Mesothelial cell of epicardium (in vitro differentiated cells): Measurements from ENCODE around the gene PKD1L1. TPM values are rescaled to one million over a fixed set of nuclear protein-coding genes. Genes with fewer than 3 reads are reported as not detected.
A peak's percentile ranks its signal among the peaks of the same experiment; 100 is the strongest.

Experiments
- DNase-seq, 2 experiments: peaks; one replicate each; pipeline ENCODE4 v3.0.0; 2021; ENCODE audit warnings: low spot score in 2 of 2; ENCODE audit not compliant: unreplicated experiment in 2 of 2
- H3K27ac Mint-ChIP-seq: 2 replicates; pipeline ENCODE4 v1.8.0; 2021; ENCODE audit warnings: mixed read lengths
- H3K27me3 Mint-ChIP-seq: 2 replicates; pipeline ENCODE4 v1.8.0; 2021; ENCODE audit warnings: low read depth, mixed read lengths
- H3K36me3 Mint-ChIP-seq: 2 replicates; pipeline ENCODE4 v1.8.0; 2021; ENCODE audit warnings: mixed read lengths
- H3K4me1 Mint-ChIP-seq: 2 replicates; pipeline ENCODE4 v1.8.0; 2021; ENCODE audit warnings: mixed read lengths
- H3K4me3 Mint-ChIP-seq: 2 replicates; pipeline ENCODE4 v1.8.0; 2021; ENCODE audit warnings: mild to moderate bottlenecking, moderate library complexity, mixed read lengths
- H3K9me3 Mint-ChIP-seq: 2 replicates; pipeline ENCODE4 v1.8.0; 2021; ENCODE audit warnings: mixed read lengths
- total RNA-seq: library from RNA; stranded (reverse); gene quantifications from 3 replicates; pipeline ENCODE4 v1.2.1, GENCODE V29; 2021
- TF ChIP-seq, protein P1 (sequence below): fragments of 200-600 bp; sonication (generic); IDR thresholded peaks from one replicate; pipeline ENCODE4 v1.5.0; 2021; ENCODE audit warnings: antibody characterized with exemption; ENCODE audit not compliant: unreplicated experiment

Gene PKD1L1
- total RNA-seq, 1 donor from 2014 or later = 0.36 TPM

- Mint-ChIP-seq H3K27ac (no peak overlapping the region), H3K36me3 (no peaks in the 10 kb centered on the region), H3K4me1 (peaks cover 33% of the 10 kb centered on the region), H3K9me3 (no peaks in the 10 kb centered on the region), H3K4me3 (no peak overlapping the region), H3K27me3 (no peaks in the 10 kb centered on the region)
- TF ChIP-seq, protein P1, sequence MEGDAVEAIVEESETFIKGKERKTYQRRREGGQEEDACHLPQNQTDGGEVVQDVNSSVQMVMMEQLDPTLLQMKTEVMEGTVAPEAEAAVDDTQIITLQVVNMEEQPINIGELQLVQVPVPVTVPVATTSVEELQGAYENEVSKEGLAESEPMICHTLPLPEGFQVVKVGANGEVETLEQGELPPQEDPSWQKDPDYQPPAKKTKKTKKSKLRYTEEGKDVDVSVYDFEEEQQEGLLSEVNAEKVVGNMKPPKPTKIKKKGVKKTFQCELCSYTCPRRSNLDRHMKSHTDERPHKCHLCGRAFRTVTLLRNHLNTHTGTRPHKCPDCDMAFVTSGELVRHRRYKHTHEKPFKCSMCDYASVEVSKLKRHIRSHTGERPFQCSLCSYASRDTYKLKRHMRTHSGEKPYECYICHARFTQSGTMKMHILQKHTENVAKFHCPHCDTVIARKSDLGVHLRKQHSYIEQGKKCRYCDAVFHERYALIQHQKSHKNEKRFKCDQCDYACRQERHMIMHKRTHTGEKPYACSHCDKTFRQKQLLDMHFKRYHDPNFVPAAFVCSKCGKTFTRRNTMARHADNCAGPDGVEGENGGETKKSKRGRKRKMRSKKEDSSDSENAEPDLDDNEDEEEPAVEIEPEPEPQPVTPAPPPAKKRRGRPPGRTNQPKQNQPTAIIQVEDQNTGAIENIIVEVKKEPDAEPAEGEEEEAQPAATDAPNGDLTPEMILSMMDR = no peak
- DNase-seq = no peak
Measured at GRCh38 chr7:47813620-47814260, 134.5 kb downstream of the PKD1L1 start.

- TF ChIP-seq, protein P1 = no peak
- peak in 1 of 2 experiments; percentile 20 for DNase-seq
- peaks cover 22% of the 10 kb centered on the region for H3K4me1 Mint-ChIP-seq
- H3K9me3 Mint-ChIP-seq = no peaks in the 10 kb centered on the region
- no peak overlapping the region for H3K4me3 Mint-ChIP-seq
- H3K27me3 Mint-ChIP-seq = no peaks in the 10 kb centered on the region
- no peaks in the 10 kb centered on the region for H3K36me3 Mint-ChIP-seq
- H3K27ac Mint-ChIP-seq = no peak overlapping the region
Measured at GRCh38 chr7:47812429-47813136, 135.7 kb downstream of the PKD1L1 start.

- peak in 1 of 2 experiments; percentile 30 for DNase-seq
- TF ChIP-seq, protein P1 = no peak
- no peak overlapping the region for H3K27ac Mint-ChIP-seq
Measured at GRCh38 chr7:47811632-47812380, 136.5 kb downstream of the PKD1L1 start.

DNA sequence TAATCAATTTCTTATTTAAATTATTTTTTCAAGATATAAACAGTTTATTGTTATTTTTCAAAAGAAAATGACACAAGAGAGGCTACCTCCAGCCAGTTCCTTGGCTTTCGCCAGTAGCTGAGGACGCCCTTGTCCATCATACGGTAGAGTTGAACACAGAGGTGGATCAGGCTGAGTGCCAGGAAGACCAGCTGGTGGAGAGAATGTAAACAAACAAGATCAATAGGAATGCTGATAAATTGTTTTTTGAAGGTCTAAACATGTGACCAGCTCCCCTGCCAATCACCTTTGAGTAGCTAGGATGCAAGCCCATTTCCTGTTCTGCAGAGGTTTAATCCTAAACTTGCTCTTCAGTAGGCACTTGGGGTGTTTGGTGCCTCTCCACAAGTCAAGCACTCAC, 138.9 kb downstream of the PKD1L1 start:
- no peaks in the 10 kb centered on the region for H3K27me3 Mint-ChIP-seq
- no peak overlapping the region for H3K27ac Mint-ChIP-seq
- no peaks in the 10 kb centered on the region for H3K36me3 Mint-ChIP-seq
- DNase-seq = peak in 1 of 2 experiments; percentile 11
- H3K4me3 Mint-ChIP-seq = no peak overlapping the region
- H3K4me1 Mint-ChIP-seq = peaks cover 14% of the 10 kb centered on the region
- H3K9me3 Mint-ChIP-seq = no peaks in the 10 kb centered on the region
- TF ChIP-seq, protein P1 = no peak

More at GRCh38 chr7:47811632-47812380, 136.5 kb downstream of the PKD1L1 start:
- H3K4me3 Mint-ChIP-seq = no peak overlapping the region
- H3K27me3 Mint-ChIP-seq = no peaks in the 10 kb centered on the region
- no peaks in the 10 kb centered on the region for H3K9me3 Mint-ChIP-seq
- H3K36me3 Mint-ChIP-seq = no peaks in the 10 kb centered on the region
- peaks cover 22% of the 10 kb centered on the region for H3K4me1 Mint-ChIP-seq

DNA sequence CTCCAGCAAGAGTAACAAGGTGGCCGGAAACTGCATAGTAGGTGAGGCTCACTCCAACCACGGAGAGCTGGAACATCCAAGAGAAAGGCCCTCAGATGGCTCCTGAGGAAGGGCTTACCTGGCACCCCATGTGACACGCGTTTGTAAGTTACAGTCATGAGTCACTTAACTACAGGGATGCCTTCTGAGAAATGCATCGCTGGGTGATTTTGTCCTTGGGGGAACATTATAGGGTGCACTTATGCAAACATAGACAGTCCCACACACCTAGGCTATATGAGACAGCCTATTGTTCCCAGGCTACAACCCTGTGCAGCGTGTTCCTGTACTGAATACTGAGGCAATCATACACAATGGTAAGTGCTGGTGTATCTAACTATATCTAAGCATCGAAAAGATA, 139.9 kb downstream of the PKD1L1 start:
- Mint-ChIP-seq H3K4me1 (peaks cover 15% of the 10 kb centered on the region), H3K27ac (no peak overlapping the region), H3K4me3 (no peak overlapping the region), H3K36me3 (no peaks in the 10 kb centered on the region), H3K9me3 (no peaks in the 10 kb centered on the region), H3K27me3 (no peaks in the 10 kb centered on the region)
- peak in 1 of 2 experiments; percentile 1 for DNase-seq
- TF ChIP-seq, protein P1 = no peak
